GM19468 (cell line): Measurements from ENCODE around the gene KIF26B.
"Not testable (repeated sequence)": the region's sequence is repeated elsewhere in the genome, so short reads cannot be mapped to it uniquely, and the experiment has no call there.

Source experiments
- ATAC-seq: cut with Tn5 transposase; IDR thresholded peaks from one replicate; pipeline ENCODE4 v1.9.1; 2021; ENCODE audit warnings: mild to moderate bottlenecking, moderate library complexity, moderate number of reproducible peaks; ENCODE audit not compliant: unreplicated experiment; ENCODE audit errors: extremely low read depth

Gene KIF26B

DNA sequence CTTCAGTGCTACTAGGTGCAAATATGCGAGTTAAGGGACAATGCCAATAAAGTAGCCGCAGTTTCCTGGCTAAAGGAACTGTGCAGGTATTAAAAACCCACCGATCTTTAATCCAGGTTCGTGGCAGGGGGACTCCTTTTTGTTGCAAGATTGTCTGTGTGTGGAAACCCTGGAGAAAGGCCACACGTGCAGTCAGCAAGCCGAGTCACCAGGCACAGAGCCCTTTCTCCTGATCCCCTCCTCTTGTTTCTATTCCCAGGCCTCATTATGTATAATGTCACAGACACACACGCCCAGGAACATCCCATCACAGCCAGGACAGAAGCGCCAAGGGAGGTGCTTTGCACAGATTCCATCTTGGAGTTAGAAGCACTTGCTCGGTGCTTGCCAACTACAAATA is 528.9 kb downstream of the KIF26B start:
- ATAC-seq = no peak

DNA sequence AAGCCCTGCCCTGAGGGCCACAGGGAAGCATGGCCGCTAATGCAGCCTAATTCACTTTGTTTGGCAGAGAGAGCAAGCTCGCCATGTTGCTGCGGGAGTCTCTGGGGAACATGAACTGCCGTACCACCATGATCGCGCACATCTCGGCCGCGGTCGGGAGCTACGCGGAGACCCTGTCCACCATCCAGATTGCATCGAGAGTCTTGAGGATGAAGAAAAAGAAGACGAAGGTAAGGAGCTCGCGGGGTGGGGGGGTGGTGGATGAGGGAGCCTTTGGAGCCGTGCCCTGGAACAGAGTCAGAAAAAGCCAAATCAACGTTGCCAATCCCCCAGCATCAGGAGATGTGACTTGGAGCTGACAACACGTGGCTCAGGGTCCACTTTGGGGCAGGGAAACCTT is 529.4 kb downstream of the KIF26B start:
- no peak for ATAC-seq

DNA sequence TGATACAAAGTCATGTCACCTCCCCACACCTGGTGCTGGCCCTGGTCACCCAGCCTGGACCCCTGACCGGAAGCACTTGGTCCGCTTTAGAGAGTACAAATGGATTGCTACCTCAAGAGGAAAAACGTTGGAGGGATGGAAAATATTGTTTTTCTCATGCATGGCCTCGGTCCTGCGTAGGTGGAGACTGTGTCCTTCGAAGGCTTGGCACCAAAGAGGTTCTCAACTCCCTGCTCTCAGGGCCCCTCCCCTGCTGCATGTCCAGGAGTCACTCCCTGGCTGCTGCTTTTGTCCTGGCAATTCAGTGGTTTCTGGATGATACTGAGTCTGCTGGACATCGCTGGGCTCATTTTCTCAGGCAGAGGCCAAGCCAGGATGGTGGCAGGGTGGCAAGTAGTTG is 529.8 kb downstream of the KIF26B start:
- ATAC-seq = no peak

DNA sequence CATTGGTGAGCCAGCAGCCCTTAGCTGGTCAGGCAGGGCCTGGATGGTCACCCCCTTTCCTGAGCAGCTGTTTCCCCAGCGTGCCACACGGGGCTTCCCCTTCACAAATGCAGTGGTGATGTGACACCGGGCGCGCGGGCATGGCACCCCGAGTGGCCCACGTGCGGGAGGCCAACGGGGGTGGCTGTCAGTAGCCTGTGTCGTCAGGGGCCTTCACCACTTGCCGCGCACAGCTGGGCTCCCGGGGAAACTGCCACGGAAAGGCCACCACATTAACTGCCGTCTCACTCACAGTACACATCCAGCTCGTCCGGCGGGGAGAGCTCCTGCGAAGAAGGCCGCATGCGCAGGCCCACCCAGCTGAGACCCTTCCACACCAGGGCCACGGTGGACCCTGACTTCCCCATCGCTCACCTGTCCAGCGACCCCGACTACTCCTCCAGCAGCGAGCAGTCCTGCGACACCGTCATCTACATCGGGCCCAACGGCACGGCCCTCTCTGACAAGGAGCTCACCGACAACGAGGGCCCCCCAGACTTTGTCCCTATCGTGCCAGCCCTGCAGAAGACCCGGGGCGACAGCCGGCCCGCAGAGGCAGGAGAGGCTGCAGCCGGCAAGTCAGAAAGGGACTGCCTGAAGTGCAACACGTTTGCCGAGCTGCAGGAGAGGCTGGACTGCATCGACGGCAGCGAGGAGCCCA is 530.5 kb downstream of the KIF26B start:
- no peak for ATAC-seq

DNA sequence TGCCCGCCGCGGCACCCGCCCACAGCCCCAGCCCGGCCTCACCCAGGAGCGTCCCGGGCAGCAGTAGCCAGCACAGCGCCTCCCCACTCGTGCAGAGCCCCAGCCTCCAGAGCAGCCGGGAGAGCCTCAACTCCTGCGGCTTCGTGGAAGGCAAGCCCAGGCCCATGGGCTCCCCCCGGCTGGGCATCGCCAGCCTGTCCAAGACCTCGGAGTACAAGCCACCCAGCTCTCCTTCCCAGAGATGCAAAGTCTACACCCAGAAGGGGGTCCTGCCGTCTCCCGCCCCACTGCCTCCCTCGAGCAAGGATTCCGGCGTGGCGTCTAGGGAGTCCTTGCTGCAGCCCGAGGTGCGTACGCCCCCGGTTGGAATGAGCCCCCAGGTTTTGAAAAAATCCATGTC is 531.2 kb downstream of the KIF26B start:
- ATAC-seq = no peak

DNA sequence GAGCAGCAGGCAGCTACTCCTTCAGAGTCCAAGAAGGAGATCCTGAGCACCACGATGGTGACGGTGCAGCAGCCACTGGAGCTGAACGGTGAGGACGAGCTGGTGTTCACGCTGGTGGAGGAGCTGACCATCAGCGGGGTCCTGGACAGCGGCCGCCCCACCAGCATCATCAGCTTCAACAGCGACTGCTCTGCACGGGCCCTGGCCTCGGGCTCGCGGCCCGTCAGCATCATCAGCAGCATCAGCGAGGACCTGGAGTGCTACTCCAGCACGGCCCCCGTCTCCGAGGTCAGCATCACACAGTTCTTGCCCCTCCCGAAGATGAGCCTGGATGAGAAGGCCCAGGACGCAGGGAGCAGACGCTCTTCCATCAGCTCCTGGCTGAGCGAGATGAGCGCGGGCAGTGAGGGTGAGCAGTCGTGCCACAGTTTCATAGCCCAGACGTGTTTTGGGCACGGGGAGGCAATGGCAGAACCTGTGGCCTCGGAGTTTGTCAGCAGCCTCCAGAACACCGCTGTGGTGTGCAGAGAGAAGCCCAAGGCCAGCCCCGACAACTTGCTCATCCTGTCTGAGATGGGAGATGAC is 531.8 kb downstream of the KIF26B start:
- no peak for ATAC-seq

DNA sequence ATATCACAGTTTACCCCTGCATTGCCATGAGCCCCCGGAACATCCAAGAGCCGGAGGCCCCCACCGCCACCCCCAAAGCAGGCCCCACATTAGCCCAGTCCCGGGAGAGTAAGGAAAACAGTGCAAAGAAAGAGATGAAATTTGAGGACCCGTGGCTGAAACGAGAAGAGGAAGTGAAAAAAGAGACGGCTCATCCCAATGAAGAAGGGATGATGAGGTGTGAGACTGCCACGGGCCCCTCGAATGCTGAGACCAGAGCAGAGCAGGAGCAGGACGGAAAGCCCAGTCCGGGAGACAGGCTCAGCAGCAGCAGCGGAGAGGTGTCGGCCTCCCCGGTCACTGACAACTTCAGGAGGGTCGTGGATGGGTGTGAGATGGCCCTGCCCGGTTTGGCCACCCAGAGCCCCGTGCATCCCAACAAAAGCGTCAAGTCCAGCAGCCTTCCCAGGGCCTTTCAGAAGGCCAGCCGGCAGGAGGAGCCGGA is 532.4 kb downstream of the KIF26B start:
- ATAC-seq = no peak

DNA sequence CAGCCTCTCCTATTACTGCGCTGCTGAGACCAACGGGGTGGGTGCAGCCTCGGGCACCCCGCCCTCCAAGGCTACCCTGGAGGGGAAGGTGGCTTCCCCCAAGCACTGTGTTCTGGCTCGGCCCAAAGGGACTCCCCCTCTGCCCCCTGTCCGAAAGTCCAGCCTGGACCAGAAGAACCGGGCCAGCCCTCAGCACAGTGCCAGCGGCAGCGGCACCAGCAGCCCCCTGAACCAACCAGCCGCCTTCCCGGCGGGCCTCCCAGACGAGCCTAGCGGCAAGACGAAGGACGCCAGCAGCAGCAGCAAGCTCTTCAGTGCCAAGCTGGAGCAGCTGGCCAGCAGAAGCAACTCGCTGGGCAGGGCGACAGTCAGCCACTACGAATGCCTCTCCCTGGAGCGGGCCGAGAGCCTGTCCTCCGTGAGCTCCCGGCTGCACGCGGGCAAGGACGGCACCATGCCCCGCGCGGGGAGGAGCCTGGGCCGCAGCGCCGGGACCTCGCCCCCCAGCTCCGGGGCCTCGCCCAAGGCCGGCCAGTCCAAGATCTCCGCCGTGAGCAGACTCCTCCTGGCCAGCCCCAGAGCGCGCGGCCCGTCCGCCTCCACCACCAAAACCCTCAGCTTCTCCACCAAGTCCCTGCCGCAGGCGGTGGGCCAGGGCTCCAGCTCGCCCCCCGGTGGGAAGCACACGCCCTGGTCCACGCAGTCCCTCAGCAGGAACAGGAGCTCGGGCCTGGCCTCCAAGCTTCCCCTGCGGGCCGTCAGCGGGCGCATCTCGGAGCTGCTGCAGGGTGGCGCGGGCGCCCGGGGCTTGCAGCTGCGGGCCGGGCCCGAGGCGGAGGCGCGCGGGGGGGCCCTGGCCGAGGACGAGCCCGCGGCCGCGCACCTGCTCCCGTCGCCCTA is 533.1 kb downstream of the KIF26B start:
- no peak for ATAC-seq

DNA sequence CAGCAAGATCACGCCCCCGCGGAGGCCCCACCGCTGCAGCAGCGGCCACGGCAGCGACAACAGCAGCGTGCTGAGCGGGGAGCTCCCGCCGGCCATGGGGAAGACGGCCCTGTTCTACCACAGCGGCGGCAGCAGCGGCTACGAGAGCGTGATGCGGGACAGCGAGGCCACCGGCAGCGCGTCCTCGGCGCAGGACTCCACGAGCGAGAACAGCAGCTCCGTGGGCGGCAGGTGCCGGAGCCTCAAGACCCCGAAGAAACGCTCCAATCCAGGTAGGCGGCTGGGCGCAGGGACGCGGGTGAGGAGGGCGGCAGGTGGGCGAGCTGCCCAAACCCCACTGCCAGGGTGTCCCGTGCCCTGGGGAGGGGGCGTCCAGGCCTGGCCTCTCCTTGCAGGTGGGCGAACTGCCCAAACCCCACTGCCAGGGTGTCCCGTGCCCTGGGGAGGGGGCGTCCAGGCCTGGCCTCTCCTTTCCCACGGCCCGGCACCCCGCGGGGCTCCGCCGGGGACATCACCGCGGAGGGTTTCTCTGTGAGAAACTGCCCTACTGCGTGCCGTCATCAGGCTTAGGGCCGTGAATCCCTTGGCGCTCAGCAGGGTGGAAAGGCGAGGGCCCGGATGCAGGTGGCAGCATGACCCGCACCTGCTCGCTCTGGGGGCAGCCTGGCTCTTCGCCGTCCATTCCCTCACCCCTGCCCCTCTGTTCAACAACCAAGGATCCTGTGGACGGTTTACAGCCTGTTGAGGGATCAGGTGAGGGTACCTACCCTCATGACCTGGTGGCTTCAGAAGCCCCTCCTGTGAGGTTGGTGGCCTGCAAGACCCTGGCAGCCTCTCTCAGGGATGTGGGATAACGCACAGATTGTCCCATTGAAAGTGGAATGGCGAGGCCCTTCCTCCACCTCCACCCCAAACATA is 534.0 kb downstream of the KIF26B start:
- ATAC-seq = no peak

DNA sequence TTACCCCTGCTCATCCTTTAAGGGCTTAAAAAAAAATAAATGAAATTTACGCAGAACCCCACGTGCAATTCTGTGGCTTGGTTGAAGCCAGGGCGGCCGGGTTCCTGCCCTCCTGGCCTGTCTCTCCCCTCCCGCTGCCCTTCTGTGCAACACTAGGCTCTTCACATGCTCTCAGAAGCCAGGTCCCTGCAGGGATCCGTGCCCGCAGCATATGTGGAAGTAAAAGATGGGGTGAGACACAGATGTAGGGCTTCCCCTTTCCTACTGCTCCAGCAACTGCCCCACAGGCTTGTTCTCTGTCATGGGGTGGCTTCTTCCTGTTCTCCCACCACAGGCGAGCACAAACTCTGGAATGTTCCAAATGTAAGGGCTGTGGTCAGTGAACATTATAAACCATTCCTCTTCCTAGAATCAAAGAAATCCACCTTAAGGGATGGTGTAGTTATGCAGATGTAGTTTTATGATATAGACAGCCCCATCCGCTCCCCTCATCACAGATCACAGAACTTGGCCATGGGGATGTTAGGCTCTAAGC is 535.4 kb downstream of the KIF26B start:
- no peak for ATAC-seq

DNA sequence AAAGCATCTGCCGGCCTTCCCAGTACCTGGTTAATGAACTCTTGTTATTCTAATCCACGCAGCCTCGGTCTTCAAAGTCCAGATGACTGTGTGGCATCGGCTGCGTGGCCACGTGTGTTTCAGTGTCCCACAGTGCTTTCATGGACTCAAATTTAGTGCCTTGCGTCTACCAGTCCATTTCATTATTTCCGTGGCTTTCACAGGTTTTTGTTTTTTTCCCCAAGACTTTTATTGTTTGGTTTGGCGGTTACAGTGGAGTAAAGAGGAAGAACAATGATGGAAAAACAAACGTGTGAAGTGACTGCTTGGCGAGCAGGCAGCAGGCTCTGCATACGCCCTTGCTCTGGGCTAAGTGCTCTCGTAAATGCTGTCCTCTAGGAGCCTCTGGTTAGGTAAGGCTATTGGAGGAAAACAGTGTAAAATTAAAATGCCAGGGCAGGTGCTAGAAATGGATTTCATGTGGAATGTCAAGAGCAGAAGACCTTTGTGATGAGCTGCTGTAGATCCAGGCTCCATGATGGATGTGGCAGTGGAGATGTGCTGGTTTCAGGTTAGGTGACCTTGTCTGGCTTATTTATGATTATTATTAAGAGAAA is 536.3 kb downstream of the KIF26B start:
- no peak for ATAC-seq

DNA sequence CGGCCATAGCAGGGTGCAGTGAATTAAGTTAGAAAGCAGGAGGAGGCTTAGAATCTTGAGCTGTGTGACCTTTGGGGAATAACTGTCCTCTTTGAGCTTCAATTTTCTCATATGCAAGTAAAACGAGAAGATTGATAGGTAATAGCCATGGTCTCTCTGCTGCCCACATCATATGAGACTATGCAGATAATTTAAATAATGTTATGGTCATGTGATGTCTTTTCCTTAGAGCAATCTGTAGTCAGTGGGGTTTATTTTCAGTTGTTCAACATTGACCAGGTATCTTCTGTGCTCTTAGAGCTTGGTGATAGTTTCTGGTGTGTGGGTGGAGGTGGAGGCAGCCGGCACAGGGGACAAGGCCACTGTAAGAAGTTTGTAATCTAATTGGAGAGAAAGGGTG is 537.1 kb downstream of the KIF26B start:
- no peak for ATAC-seq

DNA sequence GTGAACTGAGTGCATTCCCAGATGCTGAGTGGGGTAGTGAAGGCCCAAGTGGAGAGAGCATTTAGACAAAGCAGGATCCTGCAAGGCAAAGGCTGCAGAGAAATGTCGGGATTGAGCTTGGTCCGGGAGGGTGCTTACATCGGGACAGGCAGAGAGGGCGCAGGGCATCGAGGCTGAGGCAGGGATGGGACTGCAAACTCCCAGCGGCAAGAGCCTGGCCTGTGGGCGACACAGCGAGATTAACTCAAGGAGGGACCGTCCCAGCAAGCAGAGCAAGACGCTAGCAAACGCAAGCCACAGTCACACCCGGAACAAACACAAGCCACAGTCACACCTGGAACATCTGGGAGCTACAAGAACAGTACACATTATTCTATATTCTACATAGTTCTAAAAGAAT is 537.5 kb downstream of the KIF26B start:
- no peak for ATAC-seq

DNA sequence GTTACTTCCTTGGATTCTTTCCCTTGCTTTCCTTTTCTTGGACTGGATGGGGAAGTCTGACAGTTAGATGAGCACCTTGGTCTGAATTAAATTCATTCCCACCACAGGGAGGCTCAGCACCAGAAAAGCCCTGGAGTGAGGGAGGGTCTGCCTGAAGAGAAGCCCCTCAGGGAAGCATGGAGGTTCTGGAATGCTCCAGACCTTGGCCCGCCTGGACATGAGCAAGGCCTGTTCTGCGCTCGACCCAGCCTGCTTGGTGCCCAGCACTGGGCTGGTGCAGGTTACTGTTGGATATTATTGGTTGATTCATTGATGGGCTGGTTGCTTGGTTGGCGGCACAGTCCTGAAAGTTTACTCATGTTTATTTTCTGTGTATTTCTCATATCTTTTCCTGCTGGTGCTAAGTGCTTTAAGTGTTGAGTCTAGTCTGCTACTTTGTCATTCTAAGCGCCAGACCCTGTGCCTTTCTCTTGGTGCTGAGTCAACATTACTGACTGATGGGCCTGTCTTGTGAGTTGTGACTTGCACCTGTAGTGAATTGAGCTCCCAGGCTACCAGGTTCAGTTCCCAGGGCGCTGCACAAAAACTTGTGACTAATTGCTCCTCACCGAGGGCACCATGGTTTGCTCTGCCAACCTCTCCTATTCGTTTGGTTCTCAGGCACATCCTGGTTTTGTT is 538.5 kb downstream of the KIF26B start:
- ATAC-seq = no peak

DNA sequence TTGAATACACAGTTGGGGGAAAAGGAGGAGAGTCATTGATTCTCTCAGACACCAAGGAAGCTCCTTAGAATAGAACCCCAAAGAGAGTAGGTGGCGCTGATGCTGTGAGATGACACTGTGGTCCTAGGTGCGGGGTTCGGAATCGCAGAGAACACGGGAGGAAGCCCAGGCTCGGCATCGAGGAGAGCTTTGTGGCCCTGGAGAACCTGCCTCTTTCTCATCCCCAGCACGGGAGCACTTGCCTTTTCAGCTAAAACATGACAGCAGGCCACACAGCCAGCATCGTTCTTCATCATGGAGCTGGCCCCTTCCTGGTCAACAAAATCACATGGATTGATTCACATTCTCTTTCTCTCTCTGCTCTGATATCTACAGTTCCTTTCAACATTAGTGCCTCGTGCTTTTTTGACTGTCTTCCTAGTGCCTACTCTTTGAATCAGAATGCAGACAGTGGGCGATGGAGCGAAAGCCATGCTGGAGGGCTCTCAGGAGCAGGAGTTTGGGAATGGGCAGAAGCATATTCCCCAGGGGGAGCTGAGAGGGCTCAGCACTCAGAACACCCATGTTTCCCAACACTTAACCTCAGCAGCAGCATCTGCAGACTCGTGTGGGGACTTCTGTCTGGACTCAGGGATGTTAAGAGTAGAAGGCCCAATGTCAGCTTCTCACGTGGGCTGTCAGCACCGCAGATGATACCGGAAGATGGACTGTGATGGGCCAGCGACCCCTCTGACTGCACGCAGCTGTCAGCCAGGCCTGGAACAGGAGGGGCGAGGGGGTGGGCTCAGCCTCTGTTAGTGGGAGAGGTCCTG is 539.4 kb downstream of the KIF26B start:
- ATAC-seq = no peak

DNA sequence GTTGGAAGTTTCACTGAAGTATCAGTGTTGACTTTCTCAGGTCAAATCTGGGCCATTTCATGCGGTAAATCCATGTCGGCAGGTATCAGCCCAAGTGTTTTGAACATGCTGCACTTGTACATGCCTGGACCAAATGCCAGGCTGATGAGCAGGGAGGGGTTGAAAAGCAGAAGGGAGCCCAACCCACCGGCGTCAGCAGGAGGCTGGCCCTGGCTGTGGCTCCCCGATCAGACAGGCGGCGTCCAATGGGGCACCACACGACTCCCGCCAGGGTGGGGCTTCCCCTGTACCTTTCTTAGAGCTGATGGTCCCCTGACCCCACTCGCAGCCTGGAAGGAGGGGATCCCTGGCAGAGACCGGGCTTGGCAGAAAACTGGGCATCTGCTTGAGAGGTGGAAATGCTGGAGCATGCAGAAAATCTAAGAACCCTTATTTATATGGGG is 540.0 kb downstream of the KIF26B start:
- ATAC-seq = no peak

DNA sequence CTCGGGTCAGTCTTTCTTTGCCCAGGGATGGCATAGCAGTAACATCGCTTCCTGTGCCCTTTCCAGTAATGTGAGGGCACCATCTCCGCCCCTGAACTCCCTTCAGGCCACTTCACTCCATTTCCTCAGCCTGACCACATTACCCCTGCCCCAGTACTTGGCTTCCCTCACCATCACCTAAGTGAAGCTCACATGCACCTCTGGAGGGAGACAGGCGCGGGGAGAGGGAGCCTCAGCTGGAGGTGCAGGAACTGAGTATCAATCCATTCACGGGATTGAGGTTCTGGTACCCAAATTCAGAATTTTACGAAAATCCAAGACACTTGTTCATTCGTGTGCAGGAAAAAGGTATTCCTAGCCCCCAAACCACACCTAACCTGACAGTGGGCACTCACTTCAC is 540.4 kb downstream of the KIF26B start:
- no peak for ATAC-seq

DNA sequence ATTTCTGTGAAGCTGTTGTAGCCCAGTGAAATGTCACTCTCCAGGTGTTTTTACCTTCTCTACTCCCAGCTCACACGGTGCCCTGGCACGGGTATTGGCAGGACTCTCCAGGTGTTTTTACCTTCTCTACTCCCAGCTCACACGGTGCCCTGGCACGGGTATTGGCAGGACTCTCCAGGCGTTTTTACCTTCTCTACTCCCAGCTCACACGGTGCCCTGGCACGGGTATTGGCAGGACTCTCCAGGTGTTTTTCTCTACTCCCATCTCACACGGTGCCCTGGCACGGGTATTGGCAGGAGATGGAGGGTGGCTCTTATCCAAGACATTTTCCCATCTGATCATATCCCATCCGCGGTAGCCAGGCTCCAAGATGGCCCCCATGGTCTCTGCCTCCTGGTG is 540.9 kb downstream of the KIF26B start:
- not testable (repeated sequence) for ATAC-seq
